ENCODE results near the gene RPH3AL. TPM values are rescaled to one million over a fixed set of nuclear protein-coding genes. Genes with fewer than 3 reads are reported as not detected.

The RPH3AL gene
- total RNA-seq, 1 experiment from 2014 or later, result 3.0 TPM

DNA sequence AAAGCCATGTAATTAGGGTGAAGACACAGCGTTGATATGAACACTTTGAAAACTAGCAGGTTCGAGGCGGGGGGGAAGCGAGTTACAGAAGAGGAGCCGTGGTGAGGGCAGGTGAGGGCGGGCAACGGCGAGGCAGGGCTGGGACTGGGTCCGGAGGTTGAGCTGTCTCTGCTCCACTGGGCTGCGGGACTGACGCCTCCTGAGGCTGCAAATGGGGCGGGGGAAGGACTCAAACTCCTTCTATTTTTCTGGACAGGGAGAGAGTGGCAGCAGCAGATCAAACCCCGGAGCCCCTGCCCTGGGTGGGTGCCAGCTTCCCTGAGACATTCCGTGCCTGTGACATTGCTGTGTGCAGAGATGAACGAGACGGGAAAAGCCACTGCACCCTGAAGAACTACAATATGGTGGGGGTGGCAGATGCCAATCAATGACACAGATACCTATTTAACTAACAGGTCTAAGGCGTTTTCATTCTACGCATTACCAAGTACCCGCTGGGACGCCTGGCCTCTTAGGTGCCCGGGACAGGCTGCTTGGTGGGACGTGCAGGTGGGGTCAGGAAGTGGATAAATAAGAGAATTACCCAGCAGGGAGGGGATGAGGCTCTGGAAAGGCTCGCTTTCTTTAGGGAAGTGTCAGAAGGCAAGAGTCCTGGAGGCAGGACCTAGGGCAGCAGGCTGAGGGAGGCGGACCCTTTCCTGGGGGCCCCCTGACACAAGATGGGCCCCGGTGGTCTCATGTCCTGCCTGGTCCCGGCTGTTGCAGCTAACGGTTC, 30.4 kb downstream of the RPH3AL start:
- Histone ChIP-seq H2BK5ac (ENCODE audit: insufficient read length, low read length) (no peak overlapping the region), H2BK20ac (ENCODE audit: low read depth, low read length, poor library complexity, severe bottlenecking) (no peak overlapping the region), H3K4me1 (ENCODE audit: insufficient read depth, low read length) (no peaks in the 10 kb centered on the region; the same call in 1 of the 2 replicates), H4K20me1 (ENCODE audit: control insufficient read depth, insufficient read depth, insufficient read length) (no peaks in the 10 kb centered on the region), H3K27ac (ENCODE audit: insufficient read length, low read depth, low read length) (no peak overlapping the region), H4K91ac (ENCODE audit: insufficient read length, low read depth, low read length) (no peak overlapping the region), H3K9ac (ENCODE audit: extremely low read depth, insufficient read length, low read length) (no peak overlapping the region), H4K8ac (replicated peaks; ENCODE audit: insufficient read length, low read depth, low read length) (no peak overlapping the region), H2AK5ac (ENCODE audit: insufficient read length, low read length) (no peak overlapping the region), H3K4ac (ENCODE audit: low read depth, low read length) (no peak overlapping the region), H3T11ph (ENCODE audit: low read length) (no peak overlapping the region), H3K79me2 (ENCODE audit: insufficient read depth, low read length) (no peaks in the 10 kb centered on the region), H2BK15ac (ENCODE audit: low read depth, low read length) (no peak overlapping the region), H3K27me3 (ENCODE audit: insufficient read depth, low read length) (no peaks in the 10 kb centered on the region), H3K4me2 (ENCODE audit: insufficient read depth, insufficient read length, low read length) (no peak overlapping the region), H2AFZ (ENCODE audit: low read length) (no peak overlapping the region), H3K14ac (ENCODE audit: insufficient read depth, low read length) (no peak overlapping the region), H3K18ac (ENCODE audit: insufficient read length, low read depth, low read length) (no peak overlapping the region), H2BK120ac (ENCODE audit: low read depth, low read length, poor library complexity, severe bottlenecking) (no peak overlapping the region), H3K23ac (ENCODE audit: insufficient read length, low read depth, low read length) (no peak overlapping the region), H4K5ac (ENCODE audit: insufficient read length, low read depth, low read length) (no peak overlapping the region), H3K79me1 (ENCODE audit: insufficient read depth, low read depth, low read length, poor library complexity, severe bottlenecking) (no peaks in the 10 kb centered on the region), H3K23me2 (ENCODE audit: insufficient read length, low read depth, low read length, poor library complexity, severe bottlenecking) (no peaks in the 10 kb centered on the region), H3K9me3 (ENCODE audit: control insufficient read depth, low read depth, low read length) (no peaks in the 10 kb centered on the region), H2BK12ac (ENCODE audit: insufficient read length, low read depth, low read length) (no peak overlapping the region), H3K56ac (ENCODE audit: insufficient read length, low read depth, low read length) (no peak overlapping the region)
- Mint-ChIP-seq H3K27ac (no peak overlapping the region), H3K27me3 (ENCODE audit: low read depth) (peaks cover 26% of the 10 kb centered on the region), H3K9me3 (peaks cover 5 to 13% of the 10 kb centered on the region in 2 experiments), H3K4me3 (peak overlapping the region in 1 of 2 experiments; percentile 10; a peak in 1 of 5 replicates), H3K4me1 (peaks cover 33 to 36% of the 10 kb centered on the region in 2 experiments), H3K36me3 (ENCODE audit: insufficient read depth in 1 of 3, low read depth in 3 of 3) (peaks cover 2 to 11% (median 7%) of the 10 kb centered on the region in 3 experiments; a peak in 5 of 7 replicates)
- no CpG with 5 or more reads among the region's 27 CpGs for WGBS (ENCODE audit: extremely low coverage, insufficient read length, low lambda C conversion rate)
- peak; percentile 35 for DNase-seq
- TF ChIP-seq, protein P1, sequence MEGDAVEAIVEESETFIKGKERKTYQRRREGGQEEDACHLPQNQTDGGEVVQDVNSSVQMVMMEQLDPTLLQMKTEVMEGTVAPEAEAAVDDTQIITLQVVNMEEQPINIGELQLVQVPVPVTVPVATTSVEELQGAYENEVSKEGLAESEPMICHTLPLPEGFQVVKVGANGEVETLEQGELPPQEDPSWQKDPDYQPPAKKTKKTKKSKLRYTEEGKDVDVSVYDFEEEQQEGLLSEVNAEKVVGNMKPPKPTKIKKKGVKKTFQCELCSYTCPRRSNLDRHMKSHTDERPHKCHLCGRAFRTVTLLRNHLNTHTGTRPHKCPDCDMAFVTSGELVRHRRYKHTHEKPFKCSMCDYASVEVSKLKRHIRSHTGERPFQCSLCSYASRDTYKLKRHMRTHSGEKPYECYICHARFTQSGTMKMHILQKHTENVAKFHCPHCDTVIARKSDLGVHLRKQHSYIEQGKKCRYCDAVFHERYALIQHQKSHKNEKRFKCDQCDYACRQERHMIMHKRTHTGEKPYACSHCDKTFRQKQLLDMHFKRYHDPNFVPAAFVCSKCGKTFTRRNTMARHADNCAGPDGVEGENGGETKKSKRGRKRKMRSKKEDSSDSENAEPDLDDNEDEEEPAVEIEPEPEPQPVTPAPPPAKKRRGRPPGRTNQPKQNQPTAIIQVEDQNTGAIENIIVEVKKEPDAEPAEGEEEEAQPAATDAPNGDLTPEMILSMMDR (conservative IDR thresholded peaks at IDR 0.05), result no peak

Measured in H9 (cell line).